Stomach (tissue), 4 donors: ENCODE measurements around the gene PUS10.

Experiments
- EP300 ChIP-seq: sonication (generic); formaldehyde crosslinking; IDR thresholded peaks from one replicate; pipeline ENCODE4 v1.6.1; 2017; ENCODE audit warnings: antibody characterized with exemption
- POLR2A ChIP-seq, 4 donors: fragments of 450-650 bp; IDR thresholded peaks; one replicate each; pipeline ENCODE4 v1.6.1; 2016; ENCODE audit warnings: antibody characterized with exemption in 4 of 4, control low read depth in 2 of 4, mild to moderate bottlenecking in 1 of 4, moderate library complexity in 1 of 4
- POLR2AphosphoS5 ChIP-seq, 3 donors: sonication (generic); formaldehyde crosslinking; IDR thresholded peaks; one replicate each; pipeline ENCODE4 v1.6.1; 2016; ENCODE audit warnings: antibody characterized with exemption in 3 of 3
- TF ChIP-seq, protein P1 (sequence below), 7 experiments: fragments of 450-650 bp in 4 of 7; fragments of 200-600 bp in 3 of 7; sonication (generic) in 3 of 7; IDR thresholded peaks; one replicate each; pipeline ENCODE4 v1.5.1; 2016 to 2019; ENCODE audit warnings: antibody characterized with exemption in 7 of 7, control low read depth in 2 of 7, mild to moderate bottlenecking in 1 of 7

- TF ChIP-seq, protein P1, sequence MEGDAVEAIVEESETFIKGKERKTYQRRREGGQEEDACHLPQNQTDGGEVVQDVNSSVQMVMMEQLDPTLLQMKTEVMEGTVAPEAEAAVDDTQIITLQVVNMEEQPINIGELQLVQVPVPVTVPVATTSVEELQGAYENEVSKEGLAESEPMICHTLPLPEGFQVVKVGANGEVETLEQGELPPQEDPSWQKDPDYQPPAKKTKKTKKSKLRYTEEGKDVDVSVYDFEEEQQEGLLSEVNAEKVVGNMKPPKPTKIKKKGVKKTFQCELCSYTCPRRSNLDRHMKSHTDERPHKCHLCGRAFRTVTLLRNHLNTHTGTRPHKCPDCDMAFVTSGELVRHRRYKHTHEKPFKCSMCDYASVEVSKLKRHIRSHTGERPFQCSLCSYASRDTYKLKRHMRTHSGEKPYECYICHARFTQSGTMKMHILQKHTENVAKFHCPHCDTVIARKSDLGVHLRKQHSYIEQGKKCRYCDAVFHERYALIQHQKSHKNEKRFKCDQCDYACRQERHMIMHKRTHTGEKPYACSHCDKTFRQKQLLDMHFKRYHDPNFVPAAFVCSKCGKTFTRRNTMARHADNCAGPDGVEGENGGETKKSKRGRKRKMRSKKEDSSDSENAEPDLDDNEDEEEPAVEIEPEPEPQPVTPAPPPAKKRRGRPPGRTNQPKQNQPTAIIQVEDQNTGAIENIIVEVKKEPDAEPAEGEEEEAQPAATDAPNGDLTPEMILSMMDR (IDR thresholded peaks at IDR 0.05), result no peak
- no peak for TF ChIP-seq POLR2A (IDR thresholded peaks at IDR 0.05)
- TF ChIP-seq POLR2AphosphoS5 (IDR thresholded peaks at IDR 0.05), result no peak
- no peak for TF ChIP-seq EP300
Measured at GRCh38 chr2:60973705-60974104, 44.4 kb downstream of the PUS10 start.
